22Rv1 (cell line): ENCODE data around the gene CACNB2.

ENCODE experiments used
- H3K27ac ChIP-seq: fragments of 450-650 bp; 2 replicates; pipeline ENCODE4 v1.5.1; 2017
- CTCF ChIP-seq: fragments of 450-650 bp; IDR thresholded peaks from 2 replicates; pipeline ENCODE4 v1.5.1; 2017; ENCODE audit warnings: mild to moderate bottlenecking
- ZFX ChIP-seq: fragments of 450-650 bp; IDR thresholded peaks from 2 replicates; pipeline ENCODE4 v1.6.1; 2017; ENCODE audit warnings: antibody characterized with exemption, borderline replicate concordance

CACNB2 gene

GRCh38 chr10:18483516-18484186, 343.4 kb downstream of the CACNB2 start:
- no peak for TF ChIP-seq CTCF
- TF ChIP-seq ZFX = no peak
- H3K27ac ChIP-seq = no peak overlapping the region

GRCh38 chr10:18486438-18486837, 346.2 kb downstream of the CACNB2 start:
- TF ChIP-seq CTCF (no peak), ZFX (no peak)
- no peak overlapping the region for H3K27ac ChIP-seq

GRCh38 chr10:18490755-18491154, 350.5 kb downstream of the CACNB2 start:
- H3K27ac ChIP-seq = no peak overlapping the region
- TF ChIP-seq ZFX = no peak
- no peak for TF ChIP-seq CTCF

GRCh38 chr10:18497806-18498369, 357.7 kb downstream of the CACNB2 start:
- TF ChIP-seq CTCF = no peak
- TF ChIP-seq ZFX = no peak
- H3K27ac ChIP-seq = no peak overlapping the region

GRCh38 chr10:18498998-18499397, 358.8 kb downstream of the CACNB2 start:
- no peak overlapping the region for H3K27ac ChIP-seq
- TF ChIP-seq ZFX = no peak
- TF ChIP-seq CTCF = no peak

- H3K27ac ChIP-seq = no peak overlapping the region
- TF ChIP-seq CTCF (no peak), ZFX (no peak)
Measured at GRCh38 chr10:18500576-18500975, 360.4 kb downstream of the CACNB2 start.

- TF ChIP-seq CTCF (no peak), ZFX (no peak)
- no peak overlapping the region for H3K27ac ChIP-seq
Measured at GRCh38 chr10:18501198-18501597, 361.0 kb downstream of the CACNB2 start.
